Activated T-helper 2 cell treated with anti-CD3 and anti-CD28 coated beads, Interferon-gamma antibody, Interleukin-2, Interleukin-4, amounts not matched to agents 10 μg/mL and 5 μg/mL and 100 μg/mL, durations not matched to agents 14 hours and 24 hours and 36 hours (primary cell): ENCODE data around the gene LPXN. TPM values are rescaled to one million over a fixed set of nuclear protein-coding genes. Genes with fewer than 3 reads are reported as not detected.
"Not testable (repeated sequence)": the region's sequence is repeated elsewhere in the genome, so short reads cannot be mapped to it uniquely, and the experiment has no call there.

Experiments used
- DNase-seq: peaks from one replicate; pipeline ENCODE4 v3.0.0; 2021; ENCODE audit warnings: low spot score
- H3K27ac Mint-ChIP-seq: one replicate; pipeline ENCODE4 v1.8.0; 2021; ENCODE audit warnings: mixed read lengths
- H3K27me3 Mint-ChIP-seq: one replicate; pipeline ENCODE4 v1.8.0; 2021; ENCODE audit warnings: low read depth, mixed read lengths
- H3K36me3 Mint-ChIP-seq: one replicate; pipeline ENCODE4 v1.8.0; 2021; ENCODE audit warnings: low read depth, mixed read lengths
- H3K4me1 Mint-ChIP-seq: one replicate; pipeline ENCODE4 v1.8.0; 2021; ENCODE audit warnings: low read depth, mixed read lengths
- H3K4me3 Mint-ChIP-seq: one replicate; pipeline ENCODE4 v1.8.0; 2021; ENCODE audit warnings: low read depth, mild to moderate bottlenecking, moderate library complexity, mixed read lengths
- H3K9me3 Mint-ChIP-seq: one replicate; pipeline ENCODE4 v1.8.0; 2021; ENCODE audit warnings: mixed read lengths
- intact Hi-C: fragments of 100-400 bp; cut with micrococcal nuclease; formaldehyde crosslinking; loops from one replicate; pipeline ENCODE4 v1.15.1; 2023
- total RNA-seq: library from RNA; stranded (reverse); gene quantifications from 2 replicates; pipeline ENCODE4 v1.2.3, GENCODE V29; 2022

LPXN gene
- total RNA-seq, 1 donor from 2014 or later, result 129 TPM

DNA sequence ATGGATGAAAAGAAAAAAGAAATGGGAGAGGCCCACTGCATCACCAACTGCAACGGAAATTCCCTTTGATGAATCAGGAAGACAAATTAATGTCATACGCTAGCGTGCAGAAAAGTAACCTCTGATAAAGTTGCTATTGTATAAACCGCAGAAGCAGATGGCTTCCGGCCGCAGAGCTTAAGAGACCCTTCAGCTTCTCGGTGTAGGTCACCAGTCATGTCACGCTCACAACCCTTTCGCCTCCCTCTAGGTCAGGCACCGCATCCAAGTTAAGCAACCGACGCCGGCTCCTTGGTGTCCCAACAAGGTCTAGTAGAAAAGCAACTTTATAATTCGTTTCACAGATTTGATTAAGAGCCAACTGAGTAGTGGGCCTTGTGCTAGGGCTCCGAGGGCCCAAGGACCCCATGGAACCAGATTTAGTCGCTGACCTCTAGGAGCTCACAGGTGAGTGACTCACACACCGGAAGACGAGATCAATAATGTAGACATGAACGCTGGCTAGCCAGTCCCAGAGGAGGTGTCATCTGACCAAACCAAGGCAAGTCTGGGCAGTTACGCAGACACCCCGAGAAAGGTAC is 2.0 kb upstream of the LPXN start:
- Mint-ChIP-seq H3K36me3 (peaks cover 49% of the 10 kb centered on the region), H3K9me3 (no peaks in the 10 kb centered on the region), H3K27me3 (no peaks in the 10 kb centered on the region), H3K27ac (peak overlapping the region; percentile 100), H3K4me3 (peak overlapping the region; percentile 90), H3K4me1 (peaks cover 48% of the 10 kb centered on the region)
- intact Hi-C loops, result loop anchor here (1.0 to 10.0 kb wide), 16 partner anchors 35 to 1091 kb away; partner anchors contain the start of genes CLP1, FAM111A, FAM111B and PATL1
- DNase-seq, result peak; percentile 74

DNA sequence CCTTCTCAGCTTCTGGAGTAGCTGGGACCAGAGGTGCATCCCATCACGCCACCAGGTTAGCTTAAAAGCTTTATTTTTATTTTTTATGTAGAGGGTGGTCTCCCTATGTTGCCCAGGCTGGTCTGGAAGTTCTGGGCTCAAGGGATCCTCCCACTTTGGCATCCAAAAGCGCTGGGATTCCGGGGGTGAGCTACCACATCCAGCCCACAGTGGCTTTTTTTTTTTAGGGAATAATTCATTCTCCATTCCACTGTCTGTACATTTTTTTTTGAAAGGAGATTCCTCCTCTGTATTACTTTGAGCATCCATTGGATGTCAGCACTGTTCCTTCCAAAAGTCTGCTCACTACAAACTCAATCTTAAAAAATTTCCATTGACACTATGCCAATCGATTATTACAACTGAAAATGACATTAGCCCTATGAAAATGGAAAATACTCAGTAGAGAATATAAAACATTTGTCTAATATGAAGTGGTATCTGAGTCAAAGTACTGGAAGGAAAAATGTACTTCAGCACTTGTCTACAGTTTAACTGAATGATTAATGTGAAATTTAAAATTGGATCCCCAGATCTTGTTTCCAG is 1.3 kb upstream of the LPXN start:
- H3K27me3 Mint-ChIP-seq, result no peaks in the 10 kb centered on the region
- H3K4me3 Mint-ChIP-seq, result peak overlapping the region; percentile 90
- H3K4me1 Mint-ChIP-seq, result peaks cover 44% of the 10 kb centered on the region
- H3K36me3 Mint-ChIP-seq, result peaks cover 46% of the 10 kb centered on the region
- H3K27ac Mint-ChIP-seq, result peak overlapping the region; percentile 100
- DNase-seq, result no peak
- H3K9me3 Mint-ChIP-seq, result no peaks in the 10 kb centered on the region
- intact Hi-C loops, result loop anchor here (2.0 to 10.0 kb wide), 9 partner anchors 35 to 1042 kb away; partner anchors contain the start of genes SELENOH, SMTNL1, TIMM10 and UBE2L6

- Mint-ChIP-seq H3K4me3 (peak overlapping the region; percentile 90), H3K4me1 (peaks cover 40% of the 10 kb centered on the region), H3K27ac (peak overlapping the region; percentile 100), H3K27me3 (no peaks in the 10 kb centered on the region), H3K9me3 (no peaks in the 10 kb centered on the region), H3K36me3 (peaks cover 41% of the 10 kb centered on the region)
- intact Hi-C loops, result loop anchor here (5.0 to 10.0 kb wide), 7 partner anchors 37 to 1040 kb away; partner anchors contain the start of genes SELENOH, SMTNL1, TIMM10 and UBE2L6
- DNase-seq, result no peak
Observed at GRCh38 chr11:58574881-58575280, 775 bp downstream of the LPXN start.

- H3K4me1 Mint-ChIP-seq, result peaks cover 45% of the 10 kb centered on the region
- intact Hi-C loops, result loop anchor here (1.0 to 10.0 kb wide), 5 partner anchors 24 to 1039 kb away; partner anchors contain the start of genes SMTNL1 and TIMM10
- no peaks in the 10 kb centered on the region for H3K27me3 Mint-ChIP-seq
- H3K9me3 Mint-ChIP-seq, result no peaks in the 10 kb centered on the region
- peak overlapping the region; percentile 90 for H3K4me3 Mint-ChIP-seq
- DNase-seq, result peak; percentile 20
- peak overlapping the region; percentile 100 for H3K27ac Mint-ChIP-seq
- peaks cover 49% of the 10 kb centered on the region for H3K36me3 Mint-ChIP-seq
Observed at GRCh38 chr11:58573451-58574104, 2.1 kb downstream of the LPXN start.

DNA sequence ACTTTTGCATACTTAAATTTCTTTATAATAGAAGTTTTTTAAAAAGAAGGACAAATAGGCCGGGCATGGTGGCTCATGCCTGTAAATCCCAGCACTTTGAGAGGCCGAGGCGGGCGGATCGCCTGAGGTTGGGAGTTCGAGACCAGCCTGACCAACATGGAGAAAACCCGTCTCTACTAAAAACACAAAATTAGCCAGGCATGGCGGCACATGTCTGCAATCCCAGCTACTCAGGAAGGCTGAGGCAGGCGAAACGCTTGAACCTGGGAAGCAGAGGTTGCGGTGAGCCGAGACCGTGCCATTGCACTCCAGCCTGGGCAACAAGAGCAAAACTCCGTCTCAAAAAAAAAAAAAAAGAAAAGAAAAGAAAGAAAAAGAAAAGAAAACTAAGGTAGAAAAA is 2.8 kb downstream of the LPXN start:
- DNase-seq, result not testable (repeated sequence)

DNA sequence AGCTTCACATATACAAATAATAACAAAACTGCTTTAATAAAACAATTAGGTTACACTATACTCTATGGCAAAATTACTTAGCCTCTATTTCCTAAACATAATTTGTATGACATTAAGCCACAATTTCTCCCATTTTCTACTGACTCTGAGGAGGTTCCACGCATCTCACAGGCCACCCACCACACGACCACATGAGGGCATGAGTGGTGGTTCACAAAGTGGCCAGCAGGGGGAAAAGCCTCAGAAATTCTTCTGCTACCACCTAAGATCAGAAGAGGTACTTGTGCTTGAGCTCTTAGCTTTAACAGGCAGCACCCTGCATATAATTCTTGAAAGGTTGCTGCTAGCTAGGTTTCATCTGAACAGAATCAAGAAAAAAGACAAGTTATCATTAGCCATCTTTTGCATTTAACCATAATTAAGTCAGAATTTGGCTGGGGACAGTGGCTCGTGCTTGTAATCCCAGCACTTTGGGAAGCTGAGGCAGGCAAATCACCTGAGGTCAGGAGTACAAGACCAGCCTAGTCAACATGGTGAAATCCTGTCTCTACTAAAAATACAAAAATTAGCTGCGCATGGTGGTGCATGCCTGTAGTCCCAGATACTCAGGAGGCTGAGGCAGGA is 7.7 kb downstream of the LPXN start:
- DNase-seq, result peak; percentile 66
- H3K4me3 Mint-ChIP-seq, result peak overlapping the region; percentile 28
- intact Hi-C loops, result loop anchor here (2.0 kb wide), 1 partner anchor 107 kb away; no protein-coding TSS in a partner anchor
- peaks cover 54% of the 10 kb centered on the region for H3K36me3 Mint-ChIP-seq
- H3K27ac Mint-ChIP-seq, result peak overlapping the region; percentile 74
- H3K27me3 Mint-ChIP-seq, result no peaks in the 10 kb centered on the region
- no peaks in the 10 kb centered on the region for H3K9me3 Mint-ChIP-seq
- H3K4me1 Mint-ChIP-seq, result peaks cover 46% of the 10 kb centered on the region

More for the DNA sequence above, 2.8 kb downstream of the LPXN start:
- Mint-ChIP-seq H3K4me1 (peaks cover 50% of the 10 kb centered on the region), H3K27ac (peak overlapping the region; percentile 100), H3K4me3 (peak overlapping the region; percentile 90), H3K36me3 (peaks cover 55% of the 10 kb centered on the region)
- H3K9me3 Mint-ChIP-seq, H3K27me3 Mint-ChIP-seq: not testable (repeated sequence)
- intact Hi-C loops, result loop anchor here (1.0 to 10.0 kb wide), 5 partner anchors 24 to 1038 kb away; partner anchors contain the start of genes SMTNL1 and TIMM10

GRCh38 chr11:58564231-58564630 is 11.4 kb downstream of the LPXN start:
- Mint-ChIP-seq H3K4me3 (no peak overlapping the region), H3K27me3 (no peaks in the 10 kb centered on the region), H3K9me3 (no peaks in the 10 kb centered on the region), H3K4me1 (peaks cover 49% of the 10 kb centered on the region), H3K36me3 (peaks cover 51% of the 10 kb centered on the region), H3K27ac (no peak overlapping the region)
- intact Hi-C loops, result no loop called here
- no peak for DNase-seq

DNA sequence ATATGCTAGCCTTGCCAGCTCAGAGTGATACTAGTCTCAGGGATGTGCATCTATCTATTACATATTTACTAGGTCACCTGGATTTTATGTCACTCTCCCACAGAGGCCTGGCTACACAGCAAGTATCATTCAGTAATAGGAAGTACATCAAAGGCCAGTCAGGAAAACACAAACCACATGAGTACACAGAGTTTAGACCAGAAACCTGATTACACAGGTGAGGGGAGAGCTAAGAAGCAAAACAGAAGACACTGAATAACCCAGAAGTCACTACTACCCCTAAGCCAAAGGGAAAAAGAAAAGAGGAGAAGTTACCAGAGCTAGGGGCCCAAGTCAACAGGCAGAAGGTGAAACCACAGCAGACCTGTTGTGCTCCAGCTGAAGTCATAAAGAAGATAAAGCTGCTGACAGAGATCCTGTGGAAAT is 13.3 kb downstream of the LPXN start:
- H3K9me3 Mint-ChIP-seq, result no peaks in the 10 kb centered on the region
- H3K27me3 Mint-ChIP-seq, result no peaks in the 10 kb centered on the region
- peaks cover 37% of the 10 kb centered on the region for H3K4me1 Mint-ChIP-seq
- H3K36me3 Mint-ChIP-seq, result peaks cover 43% of the 10 kb centered on the region
- H3K27ac Mint-ChIP-seq, result peak overlapping the region; percentile 69
- H3K4me3 Mint-ChIP-seq, result no peak overlapping the region
- no peak for DNase-seq
- intact Hi-C loops, result no loop called here

GRCh38 chr11:58561394-58562098 is 14.1 kb downstream of the LPXN start:
- DNase-seq, result no peak
- Mint-ChIP-seq H3K9me3 (no peaks in the 10 kb centered on the region), H3K27me3 (no peaks in the 10 kb centered on the region), H3K36me3 (peaks cover 52% of the 10 kb centered on the region), H3K4me1 (peaks cover 39% of the 10 kb centered on the region), H3K27ac (no peak overlapping the region), H3K4me3 (no peak overlapping the region)
- intact Hi-C loops, result no loop called here

DNA sequence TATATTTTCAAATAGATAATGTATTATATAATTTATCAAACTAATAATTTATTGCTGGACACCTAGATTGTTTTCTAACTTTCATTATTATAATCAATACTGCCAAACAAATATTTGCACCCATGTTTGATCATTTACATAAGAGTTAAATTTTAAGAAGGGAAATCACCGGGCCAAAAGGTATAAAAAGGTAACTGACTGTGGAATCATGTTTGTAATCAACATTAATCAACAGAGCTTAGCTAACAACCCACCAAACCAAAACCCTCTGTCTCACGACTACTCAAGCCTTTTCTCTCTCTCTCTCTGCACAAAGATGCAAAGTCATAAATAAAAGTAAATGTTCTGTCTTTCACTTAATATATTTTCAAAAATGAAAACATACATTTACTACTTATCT is 14.8 kb downstream of the LPXN start:
- DNase-seq, result no peak
- Mint-ChIP-seq H3K4me3 (no peak overlapping the region), H3K36me3 (peaks cover 54% of the 10 kb centered on the region), H3K27ac (no peak overlapping the region), H3K4me1 (peaks cover 38% of the 10 kb centered on the region), H3K27me3 (no peaks in the 10 kb centered on the region), H3K9me3 (no peaks in the 10 kb centered on the region)
- intact Hi-C loops, result no loop called here

GRCh38 chr11:58549644-58550043 is 26.0 kb downstream of the LPXN start:
- H3K9me3 Mint-ChIP-seq, result no peaks in the 10 kb centered on the region
- peaks cover 2% of the 10 kb centered on the region for H3K4me1 Mint-ChIP-seq

DNA sequence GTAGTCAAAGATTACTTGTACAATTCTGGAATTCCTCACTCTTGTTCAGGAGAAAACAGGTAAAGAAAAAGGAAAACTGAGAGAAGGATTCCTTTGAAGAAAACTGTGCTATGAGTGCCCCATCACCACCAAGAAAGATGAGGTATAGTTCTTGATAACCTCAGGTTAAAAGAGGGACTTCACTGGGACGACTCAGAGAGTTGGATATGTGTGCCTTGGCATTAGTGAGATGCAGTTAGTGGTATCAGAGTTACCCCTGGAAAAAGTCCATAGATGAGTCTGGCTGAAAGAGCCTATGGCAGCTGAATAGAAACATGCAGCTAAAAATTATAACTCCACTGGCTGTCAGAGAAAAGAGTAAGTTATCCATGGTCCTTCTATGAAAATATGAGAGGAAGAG is 28.8 kb downstream of the LPXN start:
- peaks cover 10% of the 10 kb centered on the region for H3K4me1 Mint-ChIP-seq
- no peak overlapping the region for H3K4me3 Mint-ChIP-seq
- no peak overlapping the region for H3K27ac Mint-ChIP-seq
- intact Hi-C loops, result no loop called here
- H3K27me3 Mint-ChIP-seq, result no peaks in the 10 kb centered on the region
- no peak for DNase-seq
- peaks cover 84% of the 10 kb centered on the region for H3K36me3 Mint-ChIP-seq
- H3K9me3 Mint-ChIP-seq, result no peaks in the 10 kb centered on the region

More at GRCh38 chr11:58549644-58550043, 26.0 kb downstream of the LPXN start:
- no peaks in the 10 kb centered on the region for H3K27me3 Mint-ChIP-seq
- no peak overlapping the region for H3K27ac Mint-ChIP-seq
- H3K36me3 Mint-ChIP-seq, result peaks cover 92% of the 10 kb centered on the region
- no peak overlapping the region for H3K4me3 Mint-ChIP-seq
- DNase-seq, result no peak
- intact Hi-C loops, result no loop called here
